Neural cell (in vitro differentiated cells): Measurements from ENCODE around the gene SFTPA2. TPM values are rescaled to one million over a fixed set of nuclear protein-coding genes. Genes with fewer than 3 reads are reported as not detected.

Experiments used
- H2AFZ ChIP-seq: fragments of 200-600, 300-800 bp; sonication (generic), shearing (Covaris generic); 2 replicates; pipeline ENCODE4 v1.6.0; 2014; ENCODE audit warnings: low read depth, mild to moderate bottlenecking, antibody characterized with exemption, low read length, moderate library complexity
- H3F3A ChIP-seq: fragments of 200-600 bp; shearing (Covaris generic); 2 replicates; pipeline ENCODE4 v1.6.1; 2016; ENCODE audit warnings: mild to moderate bottlenecking, moderate library complexity, mixed read lengths, antibody characterized with exemption, low read length; ENCODE audit not compliant: insufficient read depth, poor library complexity, severe bottlenecking
- H3K27ac ChIP-seq: fragments of 200-600, 300-800 bp; sonication (generic), shearing (Covaris generic); 2 replicates; pipeline ENCODE4 v1.5.1; 2014; ENCODE audit warnings: mild to moderate bottlenecking, low read length, moderate library complexity
- H3K27me3 ChIP-seq: fragments of 300-800, 200-600 bp; sonication (generic), shearing (Covaris generic); 2 replicates; pipeline ENCODE4 v1.6.0; 2014; ENCODE audit warnings: mild to moderate bottlenecking, low read depth, low read length, moderate library complexity; ENCODE audit not compliant: insufficient read depth
- H3K36me3 ChIP-seq: fragments of 300-800, 200-600 bp; sonication (generic), shearing (Covaris generic); 2 replicates; pipeline ENCODE4 v1.5.1; 2014; ENCODE audit warnings: mild to moderate bottlenecking, antibody characterized with exemption, low read length, moderate library complexity; ENCODE audit not compliant: insufficient read depth
- H3K4me2 ChIP-seq: fragments of 300-800, 200-600 bp; sonication (generic), shearing (Covaris generic); 2 replicates; pipeline ENCODE4 v1.6.0; 2014; ENCODE audit warnings: mild to moderate bottlenecking, low read length
- H3K4me3 ChIP-seq: fragments of 300-800, 200-600 bp; sonication (generic), shearing (Covaris generic); 2 replicates; pipeline ENCODE4 v1.5.1; 2014; ENCODE audit warnings: mild to moderate bottlenecking, low read length, moderate library complexity
- H3K79me2 ChIP-seq: fragments of 200-600 bp; shearing (Covaris generic); replicated peaks from 2 replicates; pipeline ENCODE4 v1.6.0; 2014; ENCODE audit warnings: mild to moderate bottlenecking, low read length, moderate library complexity; ENCODE audit not compliant: insufficient read depth
- H3K9ac ChIP-seq: fragments of 300-800, 200-600 bp; sonication (generic), shearing (Covaris generic); 2 replicates; pipeline ENCODE4 v1.6.1; 2016; ENCODE audit warnings: mild to moderate bottlenecking, low read length, mixed read lengths
- H3K9me2 ChIP-seq: fragments of 200-600 bp; shearing (Covaris generic); 2 replicates; pipeline ENCODE4 v1.6.1; 2016; ENCODE audit warnings: mild to moderate bottlenecking, low read length, mixed read lengths; ENCODE audit not compliant: insufficient read depth
- H3K9me3 ChIP-seq: fragments of 200-600, 300-800 bp; sonication (generic), shearing (Covaris generic); 2 replicates; pipeline ENCODE4 v1.6.1; 2016; ENCODE audit warnings: mild to moderate bottlenecking, mixed run types, low read length, moderate library complexity, mixed read lengths
- H4K20me1 ChIP-seq: fragments of 200-600 bp; shearing (Covaris generic); 2 replicates; pipeline ENCODE4 v1.6.1; 2016; ENCODE audit warnings: mild to moderate bottlenecking, mixed run types; ENCODE audit not compliant: insufficient read depth
- CTCF ChIP-seq: fragments of 450-650 bp; IDR thresholded peaks from 2 replicates; pipeline ENCODE4 v1.5.1; 2014; ENCODE audit warnings: antibody characterized with exemption, mild to moderate bottlenecking, moderate library complexity; ENCODE audit not compliant: poor library complexity, severe bottlenecking
- EP300 ChIP-seq: fragments of 450-650 bp; conservative IDR thresholded peaks from 2 replicates; pipeline ENCODE4 v1.6.1; 2014; ENCODE audit warnings: antibody characterized with exemption, mild to moderate bottlenecking, moderate library complexity; ENCODE audit not compliant: poor library complexity, severe bottlenecking
- EZH2 ChIP-seq: fragments of 200-600, 300-800 bp; shearing (Covaris generic), sonication (generic); IDR thresholded peaks from 2 replicates; pipeline ENCODE4 v1.6.1; 2014; ENCODE audit warnings: antibody characterized with exemption, low read length, borderline replicate concordance, mild to moderate bottlenecking; ENCODE audit not compliant: insufficient read depth, poor library complexity, severe bottlenecking
- MXI1 ChIP-seq: fragments of 450-650 bp; conservative IDR thresholded peaks from 2 replicates; pipeline ENCODE4 v1.6.1; 2014; ENCODE audit warnings: antibody characterized with exemption, mild to moderate bottlenecking; ENCODE audit not compliant: poor library complexity, severe bottlenecking
- POLR2AphosphoS5 ChIP-seq: IDR thresholded peaks from 2 replicates; pipeline ENCODE4 v1.6.1; 2012
- RAD21 ChIP-seq: fragments of 450-650 bp; conservative IDR thresholded peaks from 2 replicates; pipeline ENCODE4 v1.6.1; 2014; ENCODE audit warnings: antibody characterized with exemption, mild to moderate bottlenecking, moderate library complexity
- SMC3 ChIP-seq: fragments of 450-650 bp; conservative IDR thresholded peaks from 2 replicates; pipeline ENCODE4 v1.6.1; 2014; ENCODE audit warnings: antibody characterized with exemption, mild to moderate bottlenecking, moderate library complexity; ENCODE audit not compliant: poor library complexity
- TAF1 ChIP-seq: IDR thresholded peaks from 2 replicates; pipeline ENCODE4 v1.6.1; 2012; ENCODE audit warnings: low read depth
- polyA plus RNA-seq: library from polyadenylated mRNA; depleted of rRNA; stranded (reverse); fragments of >200 nt; gene quantifications from 2 replicates; pipeline ENCODE4 v1.2.3, GENCODE V29; 2014
- TF ChIP-seq, protein P1 (sequence below): IDR thresholded peaks from 2 replicates; pipeline ENCODE4 v1.6.1; 2012; ENCODE audit warnings: borderline replicate concordance

The SFTPA2 gene
- polyA plus RNA-seq, 1 donor from 2014 or later, result 0.48 TPM

- no peaks in the 10 kb centered on the region for H3K9me3 ChIP-seq
- no peak for TF ChIP-seq MXI1
- TF ChIP-seq POLR2AphosphoS5, result no peak
- TF ChIP-seq EZH2, result no peak
- TF ChIP-seq, protein P1, sequence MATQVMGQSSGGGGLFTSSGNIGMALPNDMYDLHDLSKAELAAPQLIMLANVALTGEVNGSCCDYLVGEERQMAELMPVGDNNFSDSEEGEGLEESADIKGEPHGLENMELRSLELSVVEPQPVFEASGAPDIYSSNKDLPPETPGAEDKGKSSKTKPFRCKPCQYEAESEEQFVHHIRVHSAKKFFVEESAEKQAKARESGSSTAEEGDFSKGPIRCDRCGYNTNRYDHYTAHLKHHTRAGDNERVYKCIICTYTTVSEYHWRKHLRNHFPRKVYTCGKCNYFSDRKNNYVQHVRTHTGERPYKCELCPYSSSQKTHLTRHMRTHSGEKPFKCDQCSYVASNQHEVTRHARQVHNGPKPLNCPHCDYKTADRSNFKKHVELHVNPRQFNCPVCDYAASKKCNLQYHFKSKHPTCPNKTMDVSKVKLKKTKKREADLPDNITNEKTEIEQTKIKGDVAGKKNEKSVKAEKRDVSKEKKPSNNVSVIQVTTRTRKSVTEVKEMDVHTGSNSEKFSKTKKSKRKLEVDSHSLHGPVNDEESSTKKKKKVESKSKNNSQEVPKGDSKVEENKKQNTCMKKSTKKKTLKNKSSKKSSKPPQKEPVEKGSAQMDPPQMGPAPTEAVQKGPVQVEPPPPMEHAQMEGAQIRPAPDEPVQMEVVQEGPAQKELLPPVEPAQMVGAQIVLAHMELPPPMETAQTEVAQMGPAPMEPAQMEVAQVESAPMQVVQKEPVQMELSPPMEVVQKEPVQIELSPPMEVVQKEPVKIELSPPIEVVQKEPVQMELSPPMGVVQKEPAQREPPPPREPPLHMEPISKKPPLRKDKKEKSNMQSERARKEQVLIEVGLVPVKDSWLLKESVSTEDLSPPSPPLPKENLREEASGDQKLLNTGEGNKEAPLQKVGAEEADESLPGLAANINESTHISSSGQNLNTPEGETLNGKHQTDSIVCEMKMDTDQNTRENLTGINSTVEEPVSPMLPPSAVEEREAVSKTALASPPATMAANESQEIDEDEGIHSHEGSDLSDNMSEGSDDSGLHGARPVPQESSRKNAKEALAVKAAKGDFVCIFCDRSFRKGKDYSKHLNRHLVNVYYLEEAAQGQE, result no peak
- TF ChIP-seq SMC3, result no peak
- TF ChIP-seq EP300, result no peak
- TF ChIP-seq RAD21, result no peak
- TF ChIP-seq CTCF, result no peak
- H3K9ac ChIP-seq, result no peak overlapping the region
- H2AFZ ChIP-seq, result no peak overlapping the region
- no peaks in the 10 kb centered on the region for H3K27me3 ChIP-seq
- no peak overlapping the region for H3K4me2 ChIP-seq
- H4K20me1 ChIP-seq, result no peaks in the 10 kb centered on the region
- no peaks in the 10 kb centered on the region for H3K79me2 ChIP-seq
- H3K4me3 ChIP-seq, result no peak overlapping the region
- H3F3A ChIP-seq, result no peaks in the 10 kb centered on the region
- no peak overlapping the region for H3K27ac ChIP-seq
- no peaks in the 10 kb centered on the region for H3K9me2 ChIP-seq
- no peaks in the 10 kb centered on the region for H3K36me3 ChIP-seq
These were observed 28.6 kb upstream of the SFTPA2 start for GRCh38 chr10:79588800-79589199.

DNA sequence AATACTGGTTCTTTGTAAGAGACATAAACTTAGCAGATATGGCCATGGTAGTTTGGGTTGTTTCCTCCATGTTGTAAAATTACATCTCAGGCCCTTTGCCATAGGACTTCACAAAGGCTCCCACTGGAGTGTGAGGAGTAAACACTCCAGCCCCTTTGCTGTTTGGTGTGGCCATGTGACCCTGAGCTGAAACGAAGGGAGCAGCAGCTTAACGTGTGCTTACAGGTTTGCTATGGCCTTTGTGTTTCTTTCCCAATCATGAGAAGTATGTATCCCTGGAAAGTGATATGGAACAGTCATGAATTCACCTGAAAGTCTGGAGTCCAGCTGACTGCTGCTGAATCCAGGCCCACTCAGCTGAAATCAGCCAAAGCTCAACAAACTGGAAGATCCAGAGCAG lies 26.7 kb upstream of the SFTPA2 start:
- Histone ChIP-seq H3K4me2 (no peak overlapping the region), H3K36me3 (no peaks in the 10 kb centered on the region), H3K9me2 (no peaks in the 10 kb centered on the region), H3F3A (no peaks in the 10 kb centered on the region), H3K27me3 (no peaks in the 10 kb centered on the region), H3K9ac (no peak overlapping the region), H2AFZ (no peak overlapping the region), H3K27ac (no peak overlapping the region), H3K79me2 (no peaks in the 10 kb centered on the region), H4K20me1 (no peaks in the 10 kb centered on the region), H3K9me3 (no peaks in the 10 kb centered on the region), H3K4me3 (no peak overlapping the region)
- TF ChIP-seq RAD21 (no peak), POLR2AphosphoS5 (no peak), MXI1 (no peak), TAF1 (no peak), SMC3 (no peak), EZH2 (no peak)
- TF ChIP-seq, protein P1, result no peak
